Smooth muscle cell (in vitro differentiated cells): Measurements from ENCODE around the gene VAV3. TPM values are rescaled to one million over a fixed set of nuclear protein-coding genes. Genes with fewer than 3 reads are reported as not detected.

Experiments
- DNase-seq: peaks from one replicate; lab custom pipeline; 2025; ENCODE audit not compliant: unreplicated experiment; lab: John Stamatoyannopoulos, UW
- H2AFZ ChIP-seq: fragments of 200-600 bp; sonication (generic); 2 replicates; pipeline ENCODE4 v1.6.0; 2016; ENCODE audit warnings: antibody characterized with exemption, low read depth, mild to moderate bottlenecking
- H3F3A ChIP-seq: fragments of 200-600 bp; sonication (generic); 2 replicates; pipeline ENCODE4 v1.6.0; 2017; ENCODE audit warnings: antibody characterized with exemption, low read depth
- H3K27ac ChIP-seq: fragments of 200-600 bp; sonication (generic); 2 replicates; pipeline ENCODE4 v1.5.1; 2016; ENCODE audit warnings: low read depth, mild to moderate bottlenecking
- H3K27me3 ChIP-seq: fragments of 200-600 bp; sonication (generic); 2 replicates; pipeline ENCODE4 v1.6.1; 2016; ENCODE audit warnings: low read depth, mild to moderate bottlenecking
- H3K36me3 ChIP-seq: fragments of 200-600 bp; sonication (generic); 2 replicates; pipeline ENCODE4 v1.5.1; 2016; ENCODE audit warnings: low read depth
- H3K4me1 ChIP-seq: fragments of 200-600 bp; sonication (generic); 2 replicates; pipeline ENCODE4 v1.5.1; 2016; ENCODE audit warnings: low read depth
- H3K4me2 ChIP-seq: fragments of 200-600 bp; sonication (generic); 2 replicates; pipeline ENCODE4 v1.6.0; 2016; ENCODE audit warnings: mild to moderate bottlenecking
- H3K4me3 ChIP-seq: fragments of 200-600 bp; sonication (generic); 2 replicates; pipeline ENCODE4 v1.5.1; 2016; ENCODE audit warnings: mild to moderate bottlenecking
- H3K79me2 ChIP-seq: fragments of 200-600 bp; sonication (generic); 2 replicates; pipeline ENCODE4 v1.6.0; 2016; ENCODE audit warnings: low read depth, mild to moderate bottlenecking
- H3K9ac ChIP-seq: fragments of 200-600 bp; sonication (generic); 2 replicates; pipeline ENCODE4 v1.6.0; 2016; ENCODE audit warnings: low read depth
- H3K9me3 ChIP-seq: fragments of 200-600 bp; sonication (generic); replicated peaks from 2 replicates; pipeline ENCODE4 v1.5.1; 2016; ENCODE audit warnings: low read depth
- H4K20me1 ChIP-seq: fragments of 200-600 bp; sonication (generic); 2 replicates; pipeline ENCODE4 v1.6.0; 2016; ENCODE audit warnings: low read depth
- WGBS: methylation state at CpG from one replicate; pipeline ENCODE4 v1.1.7; 2016; ENCODE audit warnings: low lambda C conversion rate; 5-methylcytosine and 5-hydroxymethylcytosine counted together
- polyA plus RNA-seq: library from polyadenylated mRNA; unstranded; fragments of >200 nt; fragmentation: Nextera tagmentation; extraction: Ambion mirVana; gene quantifications from 2 replicates; pipeline ENCODE4 v1.2.1, GENCODE V29; 2016
- total RNA-seq: library from RNA; depleted of rRNA; stranded (reverse); fragments of >200 nt; gene quantifications from 2 replicates; pipeline ENCODE4 v1.2.3, GENCODE V29; 2014
- TF ChIP-seq, protein P1 (sequence below): fragments of 200-600 bp; sonication (generic); IDR thresholded peaks from 2 replicates; pipeline ENCODE4 v1.5.1; 2017; ENCODE audit warnings: borderline replicate concordance, mild to moderate bottlenecking, antibody characterized with exemption; ENCODE audit not compliant: insufficient read depth, poor library complexity, severe bottlenecking

VAV3 gene
- total and polyA plus RNA-seq, 2 experiments from 2014 or later: 0.62 to 10.1 TPM

- Histone ChIP-seq H3K4me2 (no peak overlapping the region), H2AFZ (no peak overlapping the region), H3K9ac (no peak overlapping the region), H3K9me3 (no peaks in the 10 kb centered on the region), H4K20me1 (no peaks in the 10 kb centered on the region), H3K79me2 (no peaks in the 10 kb centered on the region), H3K36me3 (no peaks in the 10 kb centered on the region), H3K4me1 (no peaks in the 10 kb centered on the region), H3K27ac (no peak overlapping the region), H3F3A (no peaks in the 10 kb centered on the region), H3K27me3 (no peaks in the 10 kb centered on the region), H3K4me3 (no peak overlapping the region)
- WGBS: 100% methylated on average over 1 of the region's 1 CpG
- no peak for DNase-seq
- TF ChIP-seq, protein P1, sequence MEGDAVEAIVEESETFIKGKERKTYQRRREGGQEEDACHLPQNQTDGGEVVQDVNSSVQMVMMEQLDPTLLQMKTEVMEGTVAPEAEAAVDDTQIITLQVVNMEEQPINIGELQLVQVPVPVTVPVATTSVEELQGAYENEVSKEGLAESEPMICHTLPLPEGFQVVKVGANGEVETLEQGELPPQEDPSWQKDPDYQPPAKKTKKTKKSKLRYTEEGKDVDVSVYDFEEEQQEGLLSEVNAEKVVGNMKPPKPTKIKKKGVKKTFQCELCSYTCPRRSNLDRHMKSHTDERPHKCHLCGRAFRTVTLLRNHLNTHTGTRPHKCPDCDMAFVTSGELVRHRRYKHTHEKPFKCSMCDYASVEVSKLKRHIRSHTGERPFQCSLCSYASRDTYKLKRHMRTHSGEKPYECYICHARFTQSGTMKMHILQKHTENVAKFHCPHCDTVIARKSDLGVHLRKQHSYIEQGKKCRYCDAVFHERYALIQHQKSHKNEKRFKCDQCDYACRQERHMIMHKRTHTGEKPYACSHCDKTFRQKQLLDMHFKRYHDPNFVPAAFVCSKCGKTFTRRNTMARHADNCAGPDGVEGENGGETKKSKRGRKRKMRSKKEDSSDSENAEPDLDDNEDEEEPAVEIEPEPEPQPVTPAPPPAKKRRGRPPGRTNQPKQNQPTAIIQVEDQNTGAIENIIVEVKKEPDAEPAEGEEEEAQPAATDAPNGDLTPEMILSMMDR: no peak
Measured at GRCh38 chr1:107551456-107551855, 413.5 kb downstream of the VAV3 start.

DNA sequence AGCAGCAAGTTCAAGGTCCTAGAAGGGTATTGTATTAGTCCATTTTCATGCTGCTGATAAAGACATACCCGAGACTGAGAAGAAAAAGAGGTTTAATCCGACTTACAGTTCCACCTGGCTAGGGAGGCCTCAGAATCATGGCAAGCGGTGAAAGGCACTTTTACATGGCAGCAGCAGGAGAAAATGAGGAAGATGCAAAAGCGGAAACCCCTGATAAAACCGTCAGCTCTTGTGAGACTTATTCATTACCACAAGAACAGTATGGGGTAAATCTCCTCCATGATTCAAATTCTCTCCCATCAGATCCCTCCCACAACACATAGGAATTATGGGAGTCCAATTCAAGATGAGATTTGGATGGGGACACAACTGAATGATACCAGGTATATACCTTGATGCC lies 414.6 kb downstream of the VAV3 start:
- Histone ChIP-seq H3K27me3 (no peaks in the 10 kb centered on the region), H3K4me1 (no peaks in the 10 kb centered on the region), H3K27ac (no peak overlapping the region), H3K4me3 (no peak overlapping the region), H3K36me3 (no peaks in the 10 kb centered on the region), H3K9me3 (no peaks in the 10 kb centered on the region), H3F3A (no peaks in the 10 kb centered on the region), H3K79me2 (no peaks in the 10 kb centered on the region), H3K4me2 (no peak overlapping the region), H4K20me1 (no peaks in the 10 kb centered on the region), H2AFZ (no peak overlapping the region), H3K9ac (no peak overlapping the region)
- TF ChIP-seq, protein P1: no peak
- no peak for DNase-seq
- WGBS: 84% methylated on average over 5 of the region's 5 CpGs

DNA sequence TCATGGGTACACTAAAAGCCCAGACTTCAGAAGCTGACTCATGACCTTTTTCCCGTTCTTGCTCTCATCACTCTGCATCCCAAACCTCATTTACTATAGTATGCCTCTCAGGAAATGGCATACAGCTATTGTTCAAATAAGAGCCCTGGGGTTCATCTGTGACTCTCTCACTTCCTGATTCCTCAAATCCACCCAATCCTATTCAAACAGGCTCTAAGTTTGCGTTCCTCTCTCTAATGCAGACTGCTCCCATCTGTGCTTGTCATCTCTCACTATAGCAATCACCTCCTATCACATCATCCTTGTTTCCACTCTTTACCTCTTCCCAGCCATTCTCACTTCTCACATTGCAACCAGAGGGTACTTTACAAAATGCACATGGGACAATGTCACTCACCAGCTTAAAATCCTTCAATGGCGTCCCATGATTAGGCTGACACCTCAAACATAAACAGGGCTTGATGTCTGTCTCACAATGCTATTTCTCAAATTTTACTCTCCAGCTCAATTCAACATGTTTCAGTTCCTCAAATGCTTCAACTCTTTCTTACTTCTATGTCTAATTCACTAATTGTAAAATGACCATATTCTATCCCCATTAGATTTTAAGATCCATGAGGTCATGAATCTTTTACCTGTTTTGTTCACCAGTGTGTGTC lies 415.7 kb downstream of the VAV3 start:
- Histone ChIP-seq H2AFZ (no peak overlapping the region), H3K36me3 (no peaks in the 10 kb centered on the region), H3K9ac (no peak overlapping the region), H3K79me2 (no peaks in the 10 kb centered on the region), H3K27ac (no peak overlapping the region), H4K20me1 (no peaks in the 10 kb centered on the region), H3K9me3 (no peaks in the 10 kb centered on the region), H3K27me3 (no peaks in the 10 kb centered on the region), H3K4me3 (no peak overlapping the region), H3F3A (no peaks in the 10 kb centered on the region), H3K4me2 (no peak overlapping the region), H3K4me1 (no peaks in the 10 kb centered on the region)
- no peak for DNase-seq
- WGBS: 79% methylated on average over 3 of the region's 3 CpGs
- TF ChIP-seq, protein P1: no peak

DNA sequence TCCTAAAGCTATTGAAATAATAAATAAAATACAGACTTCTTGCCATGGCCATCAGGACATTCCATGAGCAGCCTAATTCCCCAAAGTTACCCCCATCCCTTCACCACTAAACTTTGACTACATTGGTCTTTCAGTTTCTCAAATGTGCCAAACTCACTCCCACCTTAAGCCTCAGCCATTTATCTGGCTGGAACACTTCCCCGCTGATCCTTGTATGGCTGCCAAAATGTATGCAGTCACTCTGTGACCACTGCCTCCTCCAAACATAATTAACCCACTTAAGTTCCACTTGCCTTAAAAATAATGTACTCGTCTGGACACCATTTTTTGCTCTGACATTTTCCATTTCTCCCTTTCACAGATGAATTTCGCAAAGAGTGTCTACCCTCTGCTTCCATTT lies 416.7 kb downstream of the VAV3 start:
- H3K9me3 ChIP-seq: no peaks in the 10 kb centered on the region
- WGBS: 93% methylated on average over 3 of the region's 3 CpGs
- H2AFZ ChIP-seq: no peak overlapping the region

More for the DNA sequence above, 416.7 kb downstream of the VAV3 start:
- H3K4me3 ChIP-seq: no peak overlapping the region
- no peaks in the 10 kb centered on the region for H3K36me3 ChIP-seq
- no peaks in the 10 kb centered on the region for H3F3A ChIP-seq
- H3K9ac ChIP-seq: no peak overlapping the region
- no peak overlapping the region for H3K27ac ChIP-seq
- H4K20me1 ChIP-seq: no peaks in the 10 kb centered on the region
- TF ChIP-seq, protein P1: no peak
- no peak overlapping the region for H3K4me2 ChIP-seq
- DNase-seq: no peak
- H3K4me1 ChIP-seq: no peaks in the 10 kb centered on the region
- no peaks in the 10 kb centered on the region for H3K79me2 ChIP-seq
- no peaks in the 10 kb centered on the region for H3K27me3 ChIP-seq
